Neuronal stem cell (in vitro differentiated cells): ENCODE data around the gene NRG3.

ENCODE experiments used
- DNase-seq: peaks from one replicate; pipeline ENCODE4 v3.0.0-alpha.2; 2013; ENCODE audit warnings: low spot score
- H2AFZ ChIP-seq: one replicate; pipeline ENCODE4 v1.6.1; 2013; ENCODE audit warnings: mild to moderate bottlenecking, low read length, inconsistent platforms
- H2AK5ac ChIP-seq: 2 replicates; pipeline ENCODE4 v1.6.1; 2013; ENCODE audit warnings: low read depth, mild to moderate bottlenecking, inconsistent platforms, low read length, moderate library complexity, mixed read lengths
- H2BK120ac ChIP-seq: 2 replicates; pipeline ENCODE4 v1.6.1; 2013; ENCODE audit warnings: low read depth, mild to moderate bottlenecking, inconsistent platforms, low read length, moderate library complexity, mixed read lengths
- H2BK12ac ChIP-seq: one replicate; pipeline ENCODE4 v1.6.1; 2013; ENCODE audit warnings: low read length, inconsistent platforms
- H2BK15ac ChIP-seq: 2 replicates; pipeline ENCODE4 v1.6.1; 2013; ENCODE audit warnings: mild to moderate bottlenecking, low read length, inconsistent platforms, mixed read lengths
- H2BK5ac ChIP-seq: one replicate; pipeline ENCODE4 v1.6.1; 2013; ENCODE audit warnings: inconsistent platforms, mild to moderate bottlenecking, low read length, moderate library complexity
- H3K14ac ChIP-seq: one replicate; pipeline ENCODE4 v1.6.1; 2013; ENCODE audit warnings: low read length, inconsistent platforms
- H3K18ac ChIP-seq: 2 replicates; pipeline ENCODE4 v1.6.1; 2013; ENCODE audit warnings: low read length, inconsistent platforms
- H3K23ac ChIP-seq: 2 replicates; pipeline ENCODE4 v1.6.1; 2013; ENCODE audit warnings: low read depth, mild to moderate bottlenecking, mixed read lengths, low read length, inconsistent platforms; ENCODE audit not compliant: poor library complexity
- H3K27ac ChIP-seq: replicated peaks from 3 replicates; pipeline ENCODE4 v1.5.1; 2013; ENCODE audit warnings: low read length, inconsistent platforms
- H3K27me3 ChIP-seq, 3 experiments: 2 replicates each; pipeline ENCODE4 v1.6.1; 2013; ENCODE audit warnings: low read length in 3 of 3, mild to moderate bottlenecking in 2 of 3, inconsistent platforms in 1 of 3, low read depth in 1 of 3, mixed read lengths in 1 of 3, moderate library complexity in 1 of 3; ENCODE audit not compliant: control insufficient read depth in 3 of 3, insufficient read depth in 3 of 3
- H3K36me3 ChIP-seq, 2 donors: replicated peaks in 1 of 2; 2 replicates each; pipeline ENCODE4 v1.6.1; 2013; ENCODE audit warnings: low read length in 2 of 2; ENCODE audit not compliant: control insufficient read depth in 2 of 2, insufficient read depth in 2 of 2
- H3K4ac ChIP-seq: 2 replicates; pipeline ENCODE4 v1.6.1; 2013; ENCODE audit warnings: inconsistent platforms, mild to moderate bottlenecking, low read length, moderate library complexity
- H3K4me1 ChIP-seq, 2 donors: 1 replicate in 1 of 2; 2 replicates in 1 of 2; pipeline ENCODE4 v1.6.1; 2013; ENCODE audit warnings: low read length in 2 of 2, low read depth in 1 of 2; ENCODE audit not compliant: control insufficient read depth in 2 of 2, insufficient read depth in 1 of 2
- H3K4me2 ChIP-seq: one replicate; pipeline ENCODE4 v1.6.1; 2013; ENCODE audit warnings: mild to moderate bottlenecking, low read length, inconsistent platforms; ENCODE audit not compliant: insufficient read depth, poor library complexity, severe bottlenecking
- H3K4me3 ChIP-seq, 2 donors: 2 replicates each; pipeline ENCODE4 v1.5.1; 2013; ENCODE audit warnings: low read length in 2 of 2, mild to moderate bottlenecking in 2 of 2, inconsistent platforms in 1 of 2, moderate library complexity in 1 of 2
- H3K79me1 ChIP-seq: one replicate; pipeline ENCODE4 v1.6.1; 2013; ENCODE audit warnings: low read depth, mild to moderate bottlenecking, inconsistent platforms, low read length, moderate library complexity
- H3K9ac ChIP-seq: one replicate; pipeline ENCODE4 v1.6.1; 2013; ENCODE audit warnings: mild to moderate bottlenecking, low read depth, low read length, inconsistent platforms; ENCODE audit not compliant: poor library complexity
- H3K9me3 ChIP-seq, 2 donors: replicated peaks in 1 of 2; 2 replicates each; pipeline versions ENCODE3 to v1.6.1; 2013; ENCODE audit warnings: low read length in 2 of 2, mild to moderate bottlenecking in 2 of 2, inconsistent platforms in 1 of 2, low read depth in 1 of 2, mixed read lengths in 1 of 2, moderate library complexity in 1 of 2; ENCODE audit not compliant: control insufficient read depth in 2 of 2, insufficient read depth in 1 of 2
- H4K8ac ChIP-seq: one replicate; pipeline ENCODE4 v1.6.1; 2013; ENCODE audit warnings: low read depth, mild to moderate bottlenecking, inconsistent platforms, low read length, moderate library complexity
- H4K91ac ChIP-seq: one replicate; pipeline ENCODE4 v1.6.1; 2013; ENCODE audit warnings: low read length, low read depth, mild to moderate bottlenecking, inconsistent platforms; ENCODE audit not compliant: poor library complexity
- WGBS, 2 donors: extraction: QIAGEN DNeasy Blood & Tissue Kit; methylation state at CpG; one replicate each; pipeline ENCODE4 v1.1.7; 2013; ENCODE audit warnings: missing lambda C conversion rate in 2 of 2, mixed read lengths in 1 of 2; ENCODE audit not compliant: insufficient read length in 2 of 2, insufficient replicate concordance in 1 of 2; ENCODE audit errors: extremely low coverage in 2 of 2; 5-methylcytosine and 5-hydroxymethylcytosine counted together

NRG3 gene

DNA sequence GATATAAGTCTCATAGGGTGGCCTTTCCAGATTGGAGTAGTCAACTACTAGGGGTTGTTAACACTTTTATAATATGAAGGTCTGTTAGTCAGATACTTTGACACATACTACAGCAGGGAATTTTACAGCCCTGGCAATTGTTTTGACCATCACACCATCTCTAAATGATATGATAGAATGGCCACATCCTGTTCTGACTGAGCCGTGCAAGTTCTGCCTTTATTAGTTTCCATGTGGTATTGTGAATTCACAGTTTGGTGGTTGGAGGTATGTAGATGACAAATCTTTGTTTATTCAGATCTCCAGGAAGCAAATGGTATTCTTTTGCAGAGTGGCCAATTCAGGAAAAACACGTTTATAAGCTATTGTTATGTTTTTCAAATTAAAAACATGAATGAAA, 83.0 kb downstream of the NRG3 start:
- Histone ChIP-seq H3K4me3 (no peak overlapping the region), H3K23ac (no peak overlapping the region), H3K9ac (no peak overlapping the region), H3K79me1 (no peaks in the 10 kb centered on the region), H3K27ac (no peak overlapping the region), H3K4me2 (no peak overlapping the region), H4K8ac (no peak overlapping the region), H3K36me3 (no peaks in the 10 kb centered on the region), H3K18ac (no peak overlapping the region), H2AFZ (no peak overlapping the region), H2BK12ac (no peak overlapping the region), H2BK120ac (no peak overlapping the region), H2AK5ac (no peak overlapping the region), H3K14ac (no peak overlapping the region), H4K91ac (no peak overlapping the region), H3K27me3 (no peaks in the 10 kb centered on the region), H3K4ac (no peak overlapping the region), H2BK5ac (no peak overlapping the region), H3K4me1 (no peaks in the 10 kb centered on the region), H2BK15ac (no peak overlapping the region), H3K9me3 (no peaks in the 10 kb centered on the region)
- no CpG with 5 or more reads among the region's 2 CpGs for WGBS, 2 donors
- DNase-seq, result no peak

DNA sequence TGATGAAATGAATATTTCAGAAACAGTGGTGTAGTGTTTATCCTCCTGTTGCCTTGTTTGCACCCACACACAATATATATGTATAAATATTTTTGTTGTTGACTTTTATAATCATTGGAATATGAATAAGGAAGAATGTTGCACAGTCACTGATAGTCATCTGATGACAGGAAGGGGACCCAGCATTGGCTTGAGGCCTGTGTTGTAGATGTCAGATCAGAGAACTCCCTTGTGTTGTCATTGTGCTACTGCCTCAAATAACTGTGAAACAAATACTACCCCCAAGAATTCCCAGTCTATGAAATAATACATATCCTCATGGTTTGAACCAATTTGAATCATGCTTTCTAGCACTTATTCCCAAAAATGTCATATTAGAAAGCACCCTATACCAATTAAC, 84.0 kb downstream of the NRG3 start:
- Histone ChIP-seq H2AK5ac (no peak overlapping the region), H3K14ac (no peak overlapping the region), H3K27me3 (no peaks in the 10 kb centered on the region), H3K9ac (no peak overlapping the region), H2BK15ac (no peak overlapping the region), H3K23ac (no peak overlapping the region), H3K79me1 (no peaks in the 10 kb centered on the region), H3K27ac (no peak overlapping the region), H2BK120ac (no peak overlapping the region), H3K4me3 (no peak overlapping the region), H3K4me1 (no peaks in the 10 kb centered on the region), H3K4ac (no peak overlapping the region), H3K36me3 (no peaks in the 10 kb centered on the region), H3K4me2 (no peak overlapping the region), H2AFZ (no peak overlapping the region), H3K9me3 (no peaks in the 10 kb centered on the region), H4K8ac (no peak overlapping the region), H2BK12ac (no peak overlapping the region), H4K91ac (no peak overlapping the region), H3K18ac (no peak overlapping the region), H2BK5ac (no peak overlapping the region)
- no peak for DNase-seq

DNA sequence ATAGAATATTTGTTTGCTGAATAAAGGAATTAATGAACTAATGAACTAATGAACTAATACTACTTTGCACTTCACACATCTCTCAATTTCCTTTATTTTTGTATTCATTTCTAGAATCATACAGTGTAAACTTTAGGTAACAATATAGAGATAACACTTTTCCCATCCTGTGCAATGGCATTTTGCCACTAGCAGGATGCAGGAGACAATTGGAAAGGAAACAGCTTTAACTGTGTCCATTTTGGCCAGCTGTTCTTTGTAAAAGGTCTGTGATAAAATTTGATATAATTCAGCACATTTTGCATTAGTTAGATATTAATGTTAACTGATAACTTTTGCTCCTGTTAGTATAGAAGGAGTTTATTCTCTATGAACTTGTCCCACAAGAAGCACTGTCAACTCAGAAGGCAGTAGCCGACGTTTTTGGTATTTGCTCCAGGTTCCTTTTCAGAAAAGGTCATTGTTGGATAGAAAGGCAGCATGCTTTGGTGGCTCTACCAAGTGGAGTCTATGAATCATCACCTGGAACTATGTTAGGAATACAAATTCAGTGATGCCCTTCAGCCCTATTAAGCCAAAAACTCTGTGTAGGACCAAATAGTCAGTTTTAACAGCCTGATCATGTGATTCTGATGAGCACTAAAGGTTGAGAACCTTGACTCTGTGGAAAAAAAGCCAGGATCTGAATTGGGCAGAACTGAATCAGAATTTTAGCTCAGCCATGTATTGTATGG, 86.6 kb downstream of the NRG3 start:
- no peak overlapping the region for H3K4ac ChIP-seq
- H3K27me3 ChIP-seq, result no peaks in the 10 kb centered on the region
- H3K27ac ChIP-seq, result no peak overlapping the region
- H2AFZ ChIP-seq, result no peak overlapping the region
- H2BK120ac ChIP-seq, result no peak overlapping the region
- no peak overlapping the region for H3K14ac ChIP-seq
- no peaks in the 10 kb centered on the region for H3K9me3 ChIP-seq
- no peak overlapping the region for H3K4me3 ChIP-seq
- no peak overlapping the region for H2BK12ac ChIP-seq
- H2BK5ac ChIP-seq, result no peak overlapping the region
- H2AK5ac ChIP-seq, result no peak overlapping the region
- no peaks in the 10 kb centered on the region for H3K36me3 ChIP-seq
- no peak overlapping the region for H3K18ac ChIP-seq
- H3K9ac ChIP-seq, result no peak overlapping the region
- H3K4me1 ChIP-seq, result no peaks in the 10 kb centered on the region
- no peak overlapping the region for H4K91ac ChIP-seq
- H3K79me1 ChIP-seq, result no peaks in the 10 kb centered on the region
- no peak for DNase-seq
- no peak overlapping the region for H3K23ac ChIP-seq
- no CpG with 5 or more reads among the region's 2 CpGs for WGBS, 2 donors
- no peak overlapping the region for H2BK15ac ChIP-seq
- no peak overlapping the region for H4K8ac ChIP-seq
- H3K4me2 ChIP-seq, result no peak overlapping the region

DNA sequence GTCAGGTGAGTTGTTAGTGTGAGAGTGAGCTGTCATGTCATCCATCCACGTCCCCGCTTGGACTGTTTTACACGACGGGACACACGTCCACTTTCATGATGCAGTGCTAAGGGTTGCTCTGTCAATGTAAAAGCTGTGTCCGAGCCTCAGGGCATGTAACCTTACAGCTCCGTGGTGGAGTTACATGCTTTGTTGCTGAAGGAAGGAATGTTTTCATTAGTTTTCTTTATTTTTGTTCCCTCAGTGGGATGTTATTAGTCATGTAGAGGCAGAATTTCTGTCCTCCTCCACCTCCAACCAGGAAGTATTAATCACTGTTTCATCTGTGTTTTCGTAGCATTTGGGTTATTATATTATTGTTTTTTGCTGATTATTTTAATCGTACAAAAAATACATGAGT, 88.6 kb downstream of the NRG3 start:
- no peak overlapping the region for H4K91ac ChIP-seq
- no CpG with 5 or more reads among the region's 9 CpGs for WGBS, 2 donors
- H3K14ac ChIP-seq, result no peak overlapping the region
- H2AK5ac ChIP-seq, result no peak overlapping the region
- no peak overlapping the region for H2BK12ac ChIP-seq
- H3K4me3 ChIP-seq, result no peak overlapping the region
- no peak overlapping the region for H3K27ac ChIP-seq
- H3K79me1 ChIP-seq, result no peaks in the 10 kb centered on the region
- H3K27me3 ChIP-seq, result no peaks in the 10 kb centered on the region
- H2AFZ ChIP-seq, result no peak overlapping the region
- no peak overlapping the region for H3K18ac ChIP-seq
- no peak for DNase-seq
- H3K4me2 ChIP-seq, result no peak overlapping the region
- H3K9me3 ChIP-seq, result no peaks in the 10 kb centered on the region
- H3K4ac ChIP-seq, result no peak overlapping the region
- no peak overlapping the region for H2BK5ac ChIP-seq
- H4K8ac ChIP-seq, result no peak overlapping the region
- H3K36me3 ChIP-seq, result no peaks in the 10 kb centered on the region
- H2BK120ac ChIP-seq, result no peak overlapping the region
- no peak overlapping the region for H3K23ac ChIP-seq
- no peak overlapping the region for H2BK15ac ChIP-seq
- H3K4me1 ChIP-seq, result no peaks in the 10 kb centered on the region
- H3K9ac ChIP-seq, result no peak overlapping the region
